Neural cell (in vitro differentiated cells): Measurements from ENCODE around the gene LARGE1.

Source experiments
- EZH2 ChIP-seq: fragments of 200-600, 300-800 bp; shearing (Covaris generic), sonication (generic); IDR thresholded peaks from 2 replicates; pipeline ENCODE4 v1.6.1; 2014; ENCODE audit warnings: antibody characterized with exemption, low read length, borderline replicate concordance, mild to moderate bottlenecking; ENCODE audit not compliant: insufficient read depth, poor library complexity, severe bottlenecking
- POLR2AphosphoS5 ChIP-seq: IDR thresholded peaks from 2 replicates; pipeline ENCODE4 v1.6.1; 2012

DNA sequence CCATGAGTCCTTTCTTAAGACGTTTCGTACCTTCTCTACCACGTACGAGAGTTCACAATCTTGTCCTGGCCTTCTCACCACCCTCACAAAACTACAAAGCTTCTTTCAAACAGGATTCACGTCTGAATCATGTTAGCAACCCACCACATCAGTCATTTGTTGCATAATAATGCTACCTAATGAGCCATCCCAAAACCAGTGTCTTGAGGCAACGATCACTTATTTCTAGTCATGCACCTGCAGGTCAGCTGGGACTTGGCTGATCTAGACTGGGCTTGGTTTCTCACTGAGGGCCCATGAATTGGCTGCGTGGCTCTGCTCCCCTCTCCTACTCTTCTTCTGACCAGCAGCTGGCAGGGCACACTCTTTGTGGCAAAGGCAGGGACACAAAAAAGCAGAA lies 28.3 kb downstream of the LARGE1 start:
- TF ChIP-seq EZH2: no peak
- TF ChIP-seq POLR2AphosphoS5: no peak
